GM23338 (cell line): ENCODE data around the gene KRT16. TPM values are rescaled to one million over a fixed set of nuclear protein-coding genes. Genes with fewer than 3 reads are reported as not detected.
A peak's percentile ranks its signal among the peaks of the same experiment; 100 is the strongest.

Source experiments
- ATAC-seq: fragments of 200-7000 bp; cut with Tn5 transposase; 3 replicates; pipeline ENCODE4 v1.9.1; 2020
- DNase-seq: peaks from one replicate; pipeline ENCODE4 v3.0.0-alpha.2; 2015; ENCODE audit warnings: low spot score
- H2AFZ ChIP-seq: fragments of 200-600 bp; sonication (generic); 2 replicates; pipeline ENCODE4 v1.8.0; 2016; ENCODE audit warnings: antibody characterized with exemption, mild to moderate bottlenecking, moderate library complexity
- H3F3A ChIP-seq: fragments of 200-600 bp; sonication (generic); replicated peaks from 2 replicates; pipeline ENCODE4 v1.8.0; 2017; ENCODE audit warnings: antibody characterized with exemption, mixed run types, low read depth
- H3K27ac ChIP-seq: fragments of 200-600 bp; sonication (generic); 2 replicates; pipeline ENCODE4 v1.6.1; 2016; ENCODE audit warnings: low read depth
- H3K27me3 ChIP-seq: fragments of 200-600 bp; sonication (generic); 2 replicates; pipeline ENCODE4 v1.8.0; 2016; ENCODE audit warnings: mild to moderate bottlenecking, mixed run types, moderate library complexity; ENCODE audit not compliant: insufficient read depth
- H3K36me3 ChIP-seq: fragments of 200-600 bp; sonication (generic); 2 replicates; pipeline ENCODE4 v1.8.0; 2016; ENCODE audit warnings: mild to moderate bottlenecking; ENCODE audit not compliant: insufficient read depth
- H3K4me1 ChIP-seq: fragments of 200-600 bp; sonication (generic); 2 replicates; pipeline ENCODE4 v1.8.0; 2016; ENCODE audit warnings: mild to moderate bottlenecking, moderate library complexity; ENCODE audit not compliant: insufficient read depth
- H3K4me2 ChIP-seq: fragments of 200-600 bp; sonication (generic); 2 replicates; pipeline ENCODE4 v1.7.1; 2017; ENCODE audit warnings: mixed run types
- H3K4me3 ChIP-seq: fragments of 200-600 bp; sonication (generic); 2 replicates; pipeline ENCODE4 v1.6.1; 2016; ENCODE audit warnings: mixed run types
- H3K79me2 ChIP-seq: fragments of 200-600 bp; sonication (generic); replicated peaks from 2 replicates; pipeline ENCODE4 v1.8.0; 2017; ENCODE audit warnings: mild to moderate bottlenecking; ENCODE audit not compliant: insufficient read depth
- H3K9me2 ChIP-seq: fragments of 200-600 bp; sonication (generic); 2 replicates; pipeline ENCODE4 v1.8.0; 2017; ENCODE audit not compliant: insufficient read depth
- H4K20me1 ChIP-seq: fragments of 200-600 bp; sonication (generic); replicated peaks from 2 replicates; pipeline ENCODE4 v1.8.0; 2017; ENCODE audit warnings: mild to moderate bottlenecking; ENCODE audit not compliant: insufficient read depth
- H3K27ac Mint-ChIP-seq: 2 replicates; pipeline ENCODE4 v1.8.0; 2020; ENCODE audit warnings: inconsistent platforms, mild to moderate bottlenecking, moderate library complexity, mixed read lengths
- H3K27me3 Mint-ChIP-seq: 3 replicates; pipeline ENCODE4 v1.8.0; 2022; ENCODE audit warnings: low read depth, mild to moderate bottlenecking, moderate library complexity, mixed read lengths, inconsistent platforms; ENCODE audit not compliant: insufficient read depth, poor library complexity
- H3K36me3 Mint-ChIP-seq: 3 replicates; pipeline ENCODE4 v1.8.0; 2021; ENCODE audit warnings: low read depth, mild to moderate bottlenecking, inconsistent platforms, moderate library complexity, mixed read lengths
- H3K4me1 Mint-ChIP-seq: 3 replicates; pipeline ENCODE4 v1.8.0; 2020; ENCODE audit warnings: mild to moderate bottlenecking, inconsistent platforms, mixed read lengths
- H3K4me3 Mint-ChIP-seq: 3 replicates; pipeline ENCODE4 v1.8.0; 2021; ENCODE audit warnings: moderate library complexity, mild to moderate bottlenecking, inconsistent platforms, mixed read lengths
- H3K9me3 Mint-ChIP-seq: 3 replicates; pipeline ENCODE4 v1.8.0; 2020; ENCODE audit warnings: moderate library complexity, mild to moderate bottlenecking, inconsistent platforms, mixed read lengths
- CREB1 ChIP-seq: fragments of 250-450 bp; sonication (Bioruptor Pico); IDR thresholded peaks from 2 replicates; pipeline ENCODE4 v1.5.0; 2020; ENCODE audit warnings: low read depth, mild to moderate bottlenecking, moderate library complexity
- CTCF ChIP-seq, 2 experiments: fragments of 200-600 bp in 1 of 2; sonication (generic) in 1 of 2; conservative IDR thresholded peaks; 2 replicates each; pipeline versions ENCODE4 v1.5.1 to v1.6.1; 2016 to 2017; ENCODE audit warnings: antibody characterized with exemption in 2 of 2, low read depth in 2 of 2, mild to moderate bottlenecking in 2 of 2, moderate library complexity in 1 of 2
- ETS1 ChIP-seq: IDR thresholded peaks from 2 replicates; pipeline ENCODE4 v1.6.1; 2016; ENCODE audit warnings: antibody characterized with exemption
- EZH2 ChIP-seq: fragments of 200-600 bp; sonication (generic); IDR thresholded peaks from one replicate; pipeline ENCODE4 v1.8.0; 2017; ENCODE audit warnings: antibody characterized with exemption, mild to moderate bottlenecking, low read depth; ENCODE audit not compliant: unreplicated experiment
- EZH2phosphoT487 ChIP-seq: fragments of 200-600 bp; sonication (generic); IDR thresholded peaks from one replicate; pipeline ENCODE4 v1.8.1; 2018; ENCODE audit warnings: antibody characterized with exemption; ENCODE audit not compliant: unreplicated experiment
- JUNB ChIP-seq: IDR thresholded peaks from one replicate; pipeline ENCODE4 v1.6.1; 2016; ENCODE audit warnings: antibody characterized with exemption; ENCODE audit not compliant: unreplicated experiment
- NANOG ChIP-seq: IDR thresholded peaks from 2 replicates; pipeline ENCODE4 v1.6.1; 2016; ENCODE audit warnings: antibody characterized with exemption, borderline replicate concordance
- POLR2AphosphoS5 ChIP-seq: IDR thresholded peaks from 2 replicates; pipeline ENCODE4 v1.6.1; 2016; ENCODE audit warnings: antibody characterized with exemption, low read depth
- STAT1 ChIP-seq: IDR thresholded peaks from one replicate; pipeline ENCODE4 v1.6.1; 2016; ENCODE audit warnings: antibody characterized with exemption; ENCODE audit not compliant: unreplicated experiment
- ZNF114 ChIP-seq: fragments of 250-450 bp; sonication (Bioruptor Pico); IDR thresholded peaks from 2 replicates; pipeline ENCODE4 v1.5.0; 2020; ENCODE audit warnings: mild to moderate bottlenecking, moderate library complexity
- ZNF331 ChIP-seq: fragments of 250-450 bp; sonication (Bioruptor Pico); IDR thresholded peaks from 2 replicates; pipeline ENCODE4 v1.5.0; 2020; ENCODE audit warnings: low read depth, mild to moderate bottlenecking, moderate library complexity
- polyA plus RNA-seq: library from polyadenylated mRNA; unstranded; fragments of >200 nt; fragmentation: Nextera tagmentation; extraction: Ambion mirVana; gene quantifications from 2 replicates; pipeline ENCODE4 v1.2.1, GENCODE V29; 2016
- total RNA-seq: library from RNA; depleted of rRNA; stranded (reverse); fragments of >200 nt; shearing (Covaris generic); gene quantifications from 2 replicates; pipeline ENCODE4 v1.2.3, GENCODE V29; 2014
- TF ChIP-seq, protein P1 (sequence below): fragments of 250-450 bp; sonication (Bioruptor Pico); IDR thresholded peaks from 2 replicates; pipeline ENCODE4 v1.5.0; 2020; ENCODE audit warnings: mild to moderate bottlenecking, moderate library complexity
- TF ChIP-seq, protein P2 (sequence below): IDR thresholded peaks from one replicate; pipeline ENCODE4 v1.6.1; 2018; ENCODE audit warnings: antibody characterized with exemption; ENCODE audit not compliant: unreplicated experiment

Gene KRT16
- total and polyA plus RNA-seq, 2 experiments from 2014 or later = not detected

DNA sequence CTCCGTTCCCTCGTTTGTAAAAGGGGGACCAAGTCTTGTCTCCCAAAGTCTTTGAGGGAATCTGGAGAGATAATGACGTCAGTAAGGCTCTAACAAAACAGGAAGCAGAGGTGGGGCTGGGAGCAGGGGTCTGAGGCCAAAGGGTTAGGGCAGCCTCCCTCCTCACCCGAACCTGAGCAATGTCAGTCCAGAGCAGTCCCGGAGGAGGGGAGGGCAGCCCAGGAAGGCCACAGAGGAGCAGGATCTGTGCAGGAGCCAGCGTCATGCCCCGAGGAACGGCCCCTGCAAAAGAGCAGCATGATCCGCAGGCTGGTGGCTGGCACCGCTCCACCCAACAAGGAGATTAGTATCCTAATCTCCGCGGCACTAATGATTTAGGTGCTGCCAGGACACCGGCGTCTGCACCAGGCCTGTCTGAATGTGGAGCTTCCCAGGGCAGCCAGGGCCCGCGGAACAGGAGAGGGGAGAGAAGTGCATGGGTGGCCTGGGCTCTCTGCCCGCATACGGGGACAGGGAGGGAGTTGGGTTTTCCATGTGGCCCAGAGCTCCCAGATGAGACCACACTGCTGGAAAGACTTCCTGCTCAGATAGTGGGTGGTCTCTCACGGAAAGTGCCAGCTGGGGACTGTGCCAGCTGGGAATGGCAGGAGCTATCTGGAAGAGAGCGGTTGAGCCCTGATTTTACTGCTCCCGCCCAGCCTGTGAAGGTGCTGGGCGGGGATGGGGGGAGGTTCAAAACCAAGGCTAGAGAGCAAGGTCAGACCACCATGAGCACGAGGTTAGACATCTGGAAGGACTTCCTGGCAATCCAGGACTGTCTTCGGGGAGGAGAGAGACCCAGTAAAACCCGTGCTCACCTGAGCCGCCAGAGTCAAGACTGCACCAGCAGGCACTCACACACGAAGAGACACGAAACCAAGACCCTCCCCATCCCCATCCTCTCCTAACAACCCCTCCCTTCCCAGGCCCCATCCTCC is 22.8 kb upstream of the KRT16 start:
- Histone ChIP-seq H3F3A (0 out of 2 replicates have a peak, but pooled peaks cover 3% of the 10 kb centered on the region), H4K20me1 (no peaks in the 10 kb centered on the region), H3K27me3 (no peaks in the 10 kb centered on the region), H3K27ac (no peak overlapping the region), H3K36me3 (no peaks in the 10 kb centered on the region), H3K4me2 (no peak overlapping the region), H2AFZ (peak overlapping the region; percentile 94), H3K79me2 (no peaks in the 10 kb centered on the region), H3K4me3 (no peak overlapping the region), H3K9me2 (no peaks in the 10 kb centered on the region), H3K4me1 (0 out of 2 replicates have a peak, but pooled peaks cover 10% of the 10 kb centered on the region)
- Mint-ChIP-seq H3K4me1 (peaks cover 11% of the 10 kb centered on the region), H3K27ac (no peak overlapping the region; the same call in 1 of the 2 replicates), H3K4me3 (no peak overlapping the region), H3K27me3 (peaks cover 12% of the 10 kb centered on the region), H3K9me3 (no peaks in the 10 kb centered on the region), H3K36me3 (no peaks in the 10 kb centered on the region)
- no peak for DNase-seq
- TF ChIP-seq ETS1 (no peak), JUNB (no peak), EZH2 (no peak), EZH2phosphoT487 (no peak), POLR2AphosphoS5 (no peak), CTCF (conservative IDR thresholded peaks at IDR 0.05; ENCODE audit: low read depth in 2 of 2) (no peak), STAT1 (no peak), ZNF331 (CRISPR knock-in tag) (no peak), NANOG (no peak), ZNF114 (CRISPR knock-in tag) (no peak), CREB1 (no peak)
- TF ChIP-seq, protein P1, sequence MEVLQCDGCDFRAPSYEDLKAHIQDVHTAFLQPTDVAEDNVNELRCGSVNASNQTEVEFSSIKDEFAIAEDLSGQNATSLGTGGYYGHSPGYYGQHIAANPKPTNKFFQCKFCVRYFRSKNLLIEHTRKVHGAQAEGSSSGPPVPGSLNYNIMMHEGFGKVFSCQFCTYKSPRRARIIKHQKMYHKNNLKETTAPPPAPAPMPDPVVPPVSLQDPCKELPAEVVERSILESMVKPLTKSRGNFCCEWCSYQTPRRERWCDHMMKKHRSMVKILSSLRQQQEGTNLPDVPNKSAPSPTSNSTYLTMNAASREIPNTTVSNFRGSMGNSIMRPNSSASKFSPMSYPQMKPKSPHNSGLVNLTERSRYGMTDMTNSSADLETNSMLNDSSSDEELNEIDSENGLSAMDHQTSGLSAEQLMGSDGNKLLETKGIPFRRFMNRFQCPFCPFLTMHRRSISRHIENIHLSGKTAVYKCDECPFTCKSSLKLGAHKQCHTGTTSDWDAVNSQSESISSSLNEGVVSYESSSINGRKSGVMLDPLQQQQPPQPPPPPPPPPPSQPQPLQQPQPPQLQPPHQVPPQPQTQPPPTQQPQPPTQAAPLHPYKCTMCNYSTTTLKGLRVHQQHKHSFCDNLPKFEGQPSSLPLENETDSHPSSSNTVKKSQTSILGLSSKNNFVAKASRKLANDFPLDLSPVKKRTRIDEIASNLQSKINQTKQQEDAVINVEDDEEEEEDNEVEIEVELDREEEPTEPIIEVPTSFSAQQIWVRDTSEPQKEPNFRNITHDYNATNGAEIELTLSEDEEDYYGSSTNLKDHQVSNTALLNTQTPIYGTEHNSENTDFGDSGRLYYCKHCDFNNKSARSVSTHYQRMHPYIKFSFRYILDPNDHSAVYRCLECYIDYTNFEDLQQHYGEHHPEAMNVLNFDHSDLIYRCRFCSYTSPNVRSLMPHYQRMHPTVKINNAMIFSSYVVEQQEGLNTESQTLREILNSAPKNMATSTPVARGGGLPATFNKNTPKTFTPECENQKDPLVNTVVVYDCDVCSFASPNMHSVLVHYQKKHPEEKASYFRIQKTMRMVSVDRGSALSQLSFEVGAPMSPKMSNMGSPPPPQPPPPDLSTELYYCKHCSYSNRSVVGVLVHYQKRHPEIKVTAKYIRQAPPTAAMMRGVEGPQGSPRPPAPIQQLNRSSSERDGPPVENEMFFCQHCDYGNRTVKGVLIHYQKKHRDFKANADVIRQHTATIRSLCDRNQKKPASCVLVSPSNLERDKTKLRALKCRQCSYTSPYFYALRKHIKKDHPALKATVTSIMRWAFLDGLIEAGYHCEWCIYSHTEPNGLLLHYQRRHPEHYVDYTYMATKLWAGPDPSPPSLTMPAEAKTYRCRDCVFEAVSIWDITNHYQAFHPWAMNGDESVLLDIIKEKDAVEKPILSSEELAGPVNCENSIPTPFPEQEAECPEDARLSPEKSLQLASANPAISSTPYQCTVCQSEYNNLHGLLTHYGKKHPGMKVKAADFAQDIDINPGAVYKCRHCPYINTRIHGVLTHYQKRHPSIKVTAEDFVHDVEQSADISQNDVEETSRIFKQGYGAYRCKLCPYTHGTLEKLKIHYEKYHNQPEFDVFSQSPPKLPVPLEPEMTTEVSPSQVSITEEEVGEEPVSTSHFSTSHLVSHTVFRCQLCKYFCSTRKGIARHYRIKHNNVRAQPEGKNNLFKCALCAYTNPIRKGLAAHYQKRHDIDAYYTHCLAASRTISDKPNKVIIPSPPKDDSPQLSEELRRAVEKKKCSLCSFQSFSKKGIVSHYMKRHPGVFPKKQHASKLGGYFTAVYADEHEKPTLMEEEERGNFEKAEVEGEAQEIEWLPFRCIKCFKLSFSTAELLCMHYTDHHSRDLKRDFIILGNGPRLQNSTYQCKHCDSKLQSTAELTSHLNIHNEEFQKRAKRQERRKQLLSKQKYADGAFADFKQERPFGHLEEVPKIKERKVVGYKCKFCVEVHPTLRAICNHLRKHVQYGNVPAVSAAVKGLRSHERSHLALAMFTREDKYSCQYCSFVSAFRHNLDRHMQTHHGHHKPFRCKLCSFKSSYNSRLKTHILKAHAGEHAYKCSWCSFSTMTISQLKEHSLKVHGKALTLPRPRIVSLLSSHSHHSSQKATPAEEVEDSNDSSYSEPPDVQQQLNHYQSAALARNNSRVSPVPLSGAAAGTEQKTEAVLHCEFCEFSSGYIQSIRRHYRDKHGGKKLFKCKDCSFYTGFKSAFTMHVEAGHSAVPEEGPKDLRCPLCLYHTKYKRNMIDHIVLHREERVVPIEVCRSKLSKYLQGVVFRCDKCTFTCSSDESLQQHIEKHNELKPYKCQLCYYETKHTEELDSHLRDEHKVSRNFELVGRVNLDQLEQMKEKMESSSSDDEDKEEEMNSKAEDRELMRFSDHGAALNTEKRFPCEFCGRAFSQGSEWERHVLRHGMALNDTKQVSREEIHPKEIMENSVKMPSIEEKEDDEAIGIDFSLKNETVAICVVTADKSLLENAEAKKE (CRISPR knock-in tag) = no peak
- TF ChIP-seq, protein P2, sequence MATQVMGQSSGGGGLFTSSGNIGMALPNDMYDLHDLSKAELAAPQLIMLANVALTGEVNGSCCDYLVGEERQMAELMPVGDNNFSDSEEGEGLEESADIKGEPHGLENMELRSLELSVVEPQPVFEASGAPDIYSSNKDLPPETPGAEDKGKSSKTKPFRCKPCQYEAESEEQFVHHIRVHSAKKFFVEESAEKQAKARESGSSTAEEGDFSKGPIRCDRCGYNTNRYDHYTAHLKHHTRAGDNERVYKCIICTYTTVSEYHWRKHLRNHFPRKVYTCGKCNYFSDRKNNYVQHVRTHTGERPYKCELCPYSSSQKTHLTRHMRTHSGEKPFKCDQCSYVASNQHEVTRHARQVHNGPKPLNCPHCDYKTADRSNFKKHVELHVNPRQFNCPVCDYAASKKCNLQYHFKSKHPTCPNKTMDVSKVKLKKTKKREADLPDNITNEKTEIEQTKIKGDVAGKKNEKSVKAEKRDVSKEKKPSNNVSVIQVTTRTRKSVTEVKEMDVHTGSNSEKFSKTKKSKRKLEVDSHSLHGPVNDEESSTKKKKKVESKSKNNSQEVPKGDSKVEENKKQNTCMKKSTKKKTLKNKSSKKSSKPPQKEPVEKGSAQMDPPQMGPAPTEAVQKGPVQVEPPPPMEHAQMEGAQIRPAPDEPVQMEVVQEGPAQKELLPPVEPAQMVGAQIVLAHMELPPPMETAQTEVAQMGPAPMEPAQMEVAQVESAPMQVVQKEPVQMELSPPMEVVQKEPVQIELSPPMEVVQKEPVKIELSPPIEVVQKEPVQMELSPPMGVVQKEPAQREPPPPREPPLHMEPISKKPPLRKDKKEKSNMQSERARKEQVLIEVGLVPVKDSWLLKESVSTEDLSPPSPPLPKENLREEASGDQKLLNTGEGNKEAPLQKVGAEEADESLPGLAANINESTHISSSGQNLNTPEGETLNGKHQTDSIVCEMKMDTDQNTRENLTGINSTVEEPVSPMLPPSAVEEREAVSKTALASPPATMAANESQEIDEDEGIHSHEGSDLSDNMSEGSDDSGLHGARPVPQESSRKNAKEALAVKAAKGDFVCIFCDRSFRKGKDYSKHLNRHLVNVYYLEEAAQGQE = no peak
- peak; percentile 55 for ATAC-seq
